Keratinocyte (primary cell): ENCODE data around the gene ANKS1B. TPM values are rescaled to one million over a fixed set of nuclear protein-coding genes. Genes with fewer than 3 reads are reported as not detected.

Source experiments
- DNase-seq: peaks from one replicate; pipeline ENCODE4 v3.0.0-alpha.2; 2011; ENCODE audit warnings: low read depth, missing footprints, low spot score
- FAIRE-seq: peaks from 2 replicates; lab custom pipeline; 2011; peaks lifted over from hg19 to GRCh38; lab: Jason Lieb, UNC
- H2AFZ ChIP-seq: 2 replicates; pipeline ENCODE4 v1.6.0; 2012; ENCODE audit warnings: low read length, control low read depth, inconsistent platforms; ENCODE audit not compliant: control insufficient read depth
- H3K27ac ChIP-seq: 2 replicates; pipeline ENCODE4 v1.5.1; 2011; ENCODE audit warnings: low read length; ENCODE audit not compliant: control insufficient read depth, insufficient read depth
- H3K27me3 ChIP-seq: 3 replicates; pipeline ENCODE4 v1.6.0; 2011; ENCODE audit warnings: low read length; ENCODE audit not compliant: control insufficient read depth, insufficient read depth; ENCODE audit errors: extremely low read depth
- H3K36me3 ChIP-seq, 2 experiments: 2 replicates in 1 of 2; 3 replicates in 1 of 2; pipeline ENCODE4 v1.5.1; 2011; ENCODE audit warnings: low read length in 2 of 2, mild to moderate bottlenecking in 1 of 2; ENCODE audit not compliant: control insufficient read depth in 2 of 2, insufficient read depth in 2 of 2; ENCODE audit errors: extremely low read depth in 1 of 2
- H3K4me1 ChIP-seq: 3 replicates; pipeline ENCODE4 v1.5.1; 2011; ENCODE audit warnings: low read length; ENCODE audit not compliant: control insufficient read depth, insufficient read depth; ENCODE audit errors: extremely low read depth
- H3K4me2 ChIP-seq: 3 replicates; pipeline ENCODE4 v1.6.0; 2011; ENCODE audit warnings: low read depth, low read length; ENCODE audit not compliant: control insufficient read depth, insufficient read depth; ENCODE audit errors: extremely low read depth
- H3K4me3 ChIP-seq, 3 experiments: fragments of 200-600 bp in 1 of 3; sonication (generic) in 1 of 3; 2 replicates in 2 of 3; 3 replicates in 1 of 3; pipeline ENCODE4 v1.5.1; 2011 to 2016; ENCODE audit warnings: low read length in 3 of 3, mild to moderate bottlenecking in 3 of 3, control low read depth in 2 of 3, inconsistent platforms in 1 of 3, low read depth in 1 of 3, mixed read lengths in 1 of 3, mixed run types in 1 of 3, moderate library complexity in 1 of 3; ENCODE audit not compliant: control insufficient read depth in 2 of 3, insufficient read depth in 2 of 3; ENCODE audit errors: extremely low read depth in 1 of 3
- H3K79me2 ChIP-seq: 2 replicates; pipeline ENCODE4 v1.6.0; 2012; ENCODE audit warnings: low read length; ENCODE audit not compliant: control insufficient read depth, insufficient read depth
- H3K9ac ChIP-seq: 3 replicates; pipeline ENCODE4 v1.6.0; 2011; ENCODE audit warnings: low read length; ENCODE audit not compliant: control insufficient read depth, insufficient read depth; ENCODE audit errors: extremely low read depth
- H3K9me1 ChIP-seq: 3 replicates; pipeline ENCODE4 v1.6.0; 2011; ENCODE audit warnings: low read length; ENCODE audit not compliant: control insufficient read depth, insufficient read depth; ENCODE audit errors: extremely low read depth
- H3K9me3 ChIP-seq: 2 replicates; pipeline ENCODE4 v1.5.1; 2012; ENCODE audit warnings: low read depth, low read length; ENCODE audit not compliant: control insufficient read depth
- H4K20me1 ChIP-seq: 3 replicates; pipeline ENCODE4 v1.6.0; 2011; ENCODE audit warnings: low read length; ENCODE audit not compliant: control insufficient read depth, insufficient read depth; ENCODE audit errors: extremely low read depth
- EZH2 ChIP-seq: IDR thresholded peaks from one replicate; pipeline ENCODE4 v1.6.1; 2012; ENCODE audit warnings: inconsistent platforms, mild to moderate bottlenecking, low read length, moderate library complexity
- dilution Hi-C: fragments of 300-500 bp; cut with MboI; formaldehyde crosslinking; loops from one replicate; pipeline ENCODE4 v1.7.0; 2020; ENCODE audit warnings: low sequenced_read_pairs; ENCODE audit not compliant: extremely low pct_ligation_motif_present
- polyA plus RNA-seq, 5 experiments: library from polyadenylated mRNA; depleted of rRNA in 3 of 5; stranded (reverse) in 3 of 5; stranded (forward) in 1 of 5; unstranded in 1 of 5; fragments of >200 nt; gene quantifications; 1 replicate in 1 of 5; 2 replicates in 3 of 5; 3 replicates in 1 of 5; pipeline versions ENCODE4 v1.2.1 to v1.2.3, GENCODE V29; 2011 to 2012; ENCODE audit warnings: missing spikeins in 2 of 5, low read depth in 1 of 5, low replicate concordance in 1 of 5
- TF ChIP-seq, protein P1 (sequence below), 3 experiments: IDR thresholded peaks in 1 of 3; conservative IDR thresholded peaks in 1 of 3; optimal IDR thresholded peaks in 1 of 3; 2 replicates in 2 of 3; 3 replicates in 1 of 3; pipeline versions ENCODE3 to v1.5.1; 2011; ENCODE audit warnings: low read length in 3 of 3, mild to moderate bottlenecking in 3 of 3, moderate library complexity in 2 of 3, control low read depth in 1 of 3, inconsistent platforms in 1 of 3; ENCODE audit not compliant: insufficient read depth in 2 of 3; ENCODE audit errors: extremely low read depth in 1 of 3

Gene ANKS1B
- polyA plus RNA-seq, 1 donor (not counting 4 experiments of a cell fraction or from before 2014, with no cell fraction given): not detected

DNA sequence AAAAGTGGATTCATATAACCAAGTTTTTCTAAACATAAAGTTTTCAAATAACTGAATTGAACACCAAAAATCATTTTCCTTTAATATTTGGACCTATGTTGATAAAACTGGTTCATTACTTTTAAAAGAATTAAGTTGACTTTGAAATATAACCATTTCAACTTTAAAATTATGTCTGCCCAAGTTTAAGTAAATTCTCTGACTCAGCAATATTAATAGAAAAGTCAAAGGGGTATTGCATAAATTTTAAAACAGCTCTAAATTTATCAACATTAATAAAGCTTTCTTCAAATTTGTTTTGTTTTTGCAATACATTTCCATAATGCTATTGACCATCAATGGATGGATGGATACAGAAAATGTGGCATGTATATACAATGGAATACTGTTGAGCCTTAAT, 505.6 kb downstream of the ANKS1B start:
- Histone ChIP-seq H3K4me1 (no peaks in the 10 kb centered on the region), H4K20me1 (no peaks in the 10 kb centered on the region), H3K9me1 (no peaks in the 10 kb centered on the region), H3K36me3 (no peaks in the 10 kb centered on the region), H3K79me2 (no peaks in the 10 kb centered on the region), H3K27ac (no peak overlapping the region), H3K27me3 (no peaks in the 10 kb centered on the region), H2AFZ (no peak overlapping the region), H3K9me3 (no peaks in the 10 kb centered on the region), H3K9ac (no peak overlapping the region), H3K4me3 (no peak overlapping the region), H3K4me2 (no peak overlapping the region)
- DNase-seq (no peak), FAIRE-seq (no peak)
- dilution Hi-C loops: no loop called here
- TF ChIP-seq EZH2: no peak
- TF ChIP-seq, protein P1, sequence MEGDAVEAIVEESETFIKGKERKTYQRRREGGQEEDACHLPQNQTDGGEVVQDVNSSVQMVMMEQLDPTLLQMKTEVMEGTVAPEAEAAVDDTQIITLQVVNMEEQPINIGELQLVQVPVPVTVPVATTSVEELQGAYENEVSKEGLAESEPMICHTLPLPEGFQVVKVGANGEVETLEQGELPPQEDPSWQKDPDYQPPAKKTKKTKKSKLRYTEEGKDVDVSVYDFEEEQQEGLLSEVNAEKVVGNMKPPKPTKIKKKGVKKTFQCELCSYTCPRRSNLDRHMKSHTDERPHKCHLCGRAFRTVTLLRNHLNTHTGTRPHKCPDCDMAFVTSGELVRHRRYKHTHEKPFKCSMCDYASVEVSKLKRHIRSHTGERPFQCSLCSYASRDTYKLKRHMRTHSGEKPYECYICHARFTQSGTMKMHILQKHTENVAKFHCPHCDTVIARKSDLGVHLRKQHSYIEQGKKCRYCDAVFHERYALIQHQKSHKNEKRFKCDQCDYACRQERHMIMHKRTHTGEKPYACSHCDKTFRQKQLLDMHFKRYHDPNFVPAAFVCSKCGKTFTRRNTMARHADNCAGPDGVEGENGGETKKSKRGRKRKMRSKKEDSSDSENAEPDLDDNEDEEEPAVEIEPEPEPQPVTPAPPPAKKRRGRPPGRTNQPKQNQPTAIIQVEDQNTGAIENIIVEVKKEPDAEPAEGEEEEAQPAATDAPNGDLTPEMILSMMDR (optimal IDR thresholded peaks at IDR 0.05 in 1 of 3, IDR thresholded peaks at IDR 0.05 in 1 of 3, conservative IDR thresholded peaks at IDR 0.05 in 1 of 3; ENCODE audit: extremely low read depth in 1 of 3, insufficient read depth in 2 of 3, low read length in 3 of 3): no peak

DNA sequence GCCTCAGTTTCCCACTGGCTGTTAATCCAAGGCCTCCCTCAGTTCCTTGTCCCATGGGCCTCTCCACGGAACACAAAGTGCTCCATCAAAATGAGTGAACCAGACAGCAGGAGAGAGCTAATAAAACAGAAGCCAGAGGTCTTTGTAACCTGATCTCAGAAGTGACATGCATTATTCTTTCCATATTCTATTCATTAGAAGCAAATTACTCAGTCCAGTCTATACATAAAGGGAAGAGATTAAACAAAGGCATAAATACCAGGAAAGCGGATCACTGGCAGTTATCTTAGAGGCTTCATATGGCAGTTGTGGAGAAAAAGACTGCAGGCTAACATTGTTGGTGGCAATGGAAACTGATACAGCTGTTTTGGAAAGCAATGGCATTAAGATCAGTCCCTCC, 507.8 kb downstream of the ANKS1B start:
- H3K27ac ChIP-seq: no peak overlapping the region
- no peaks in the 10 kb centered on the region for H3K27me3 ChIP-seq
- H2AFZ ChIP-seq: no peak overlapping the region
- FAIRE-seq: no peak
- no peaks in the 10 kb centered on the region for H4K20me1 ChIP-seq
- H3K36me3 ChIP-seq: no peaks in the 10 kb centered on the region
- H3K4me1 ChIP-seq: no peaks in the 10 kb centered on the region
- no peak overlapping the region for H3K4me3 ChIP-seq
- no peak overlapping the region for H3K4me2 ChIP-seq
- no peaks in the 10 kb centered on the region for H3K9me3 ChIP-seq
- no peaks in the 10 kb centered on the region for H3K9me1 ChIP-seq
- no peaks in the 10 kb centered on the region for H3K79me2 ChIP-seq
- no peak overlapping the region for H3K9ac ChIP-seq
- DNase-seq: no peak
- dilution Hi-C loops: no loop called here
- no peak for TF ChIP-seq EZH2
- TF ChIP-seq, protein P1 (optimal IDR thresholded peaks at IDR 0.05 in 1 of 3, IDR thresholded peaks at IDR 0.05 in 1 of 3, conservative IDR thresholded peaks at IDR 0.05 in 1 of 3; ENCODE audit: extremely low read depth in 1 of 3, insufficient read depth in 2 of 3, low read length in 3 of 3): no peak
